ENCODE measurements around the gene ZNF416. TPM values are rescaled to one million over a fixed set of nuclear protein-coding genes. Genes with fewer than 3 reads are reported as not detected.

ZNF416 gene
- total and polyA plus RNA-seq, 2 donors (not counting 1 experiment from before 2014, with no cell fraction given), result 1.6 to 13.9 TPM

DNA sequence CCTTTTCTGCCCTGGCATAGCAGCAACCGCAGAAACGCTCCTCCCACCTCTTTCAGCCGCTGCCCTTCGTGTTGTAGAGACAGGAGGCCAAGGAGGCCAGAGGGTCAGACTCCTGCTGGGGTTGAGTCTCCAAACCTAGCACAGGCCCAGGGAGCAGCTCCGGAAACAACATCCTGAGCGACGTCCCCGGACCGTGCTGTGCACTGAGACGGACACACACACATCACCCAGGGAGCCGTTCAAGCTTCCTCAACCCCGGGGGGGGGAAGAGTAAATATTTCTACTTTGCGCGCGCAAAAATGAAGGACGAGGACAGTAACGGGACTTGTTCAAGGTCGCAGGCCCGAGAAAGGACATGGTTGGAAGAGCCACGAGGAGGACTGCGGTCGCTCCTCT, 19.7 kb downstream of the ZNF416 start:
- ATAC-seq (ENCODE audit: low read depth) (no peak), DNase-seq (peak; percentile 21)
- 1% methylated on average over 15 of the region's 22 CpGs for WGBS (ENCODE audit: insufficient coverage)
- H3K9me3 ChIP-seq (ENCODE audit: control extremely low read depth in 1 of 3, control insufficient read depth in 2 of 3, insufficient read depth in 1 of 3, low read length in 2 of 3), result peaks cover 9 to 20% (median 17%) of the 10 kb centered on the region in 3 donors
- peaks cover 19 to 21% of the 10 kb centered on the region in 2 donors for H3K4me1 ChIP-seq (ENCODE audit: control insufficient read depth in 2 of 2, insufficient read depth in 2 of 2, low read length in 2 of 2)
- ChIA-PET CTCF (interaction anchor here (1.1 kb wide), 1 partner anchor 74 kb away, joined by 3 read pairs; the partner anchor contains the start of gene ZNF211), POLR2A (interaction anchor here (0.6 kb wide), 1 partner anchor 536 kb away, joined by 4 read pairs; no protein-coding TSS in a partner anchor)
- H3K9me3 Mint-ChIP-seq (ENCODE audit: insufficient read depth), result peaks cover 7% of the 10 kb centered on the region
- peak overlapping the region in 1 of 2 donors; percentile 69 for H3K27ac ChIP-seq (ENCODE audit: low read length in 2 of 2)
- TF ChIP-seq EZH2 (IDR thresholded peaks at IDR 0.05; ENCODE audit: borderline replicate concordance, insufficient read depth, low read depth, low read length, poor library complexity, severe bottlenecking), result no peak
- TF ChIP-seq, protein P1, sequence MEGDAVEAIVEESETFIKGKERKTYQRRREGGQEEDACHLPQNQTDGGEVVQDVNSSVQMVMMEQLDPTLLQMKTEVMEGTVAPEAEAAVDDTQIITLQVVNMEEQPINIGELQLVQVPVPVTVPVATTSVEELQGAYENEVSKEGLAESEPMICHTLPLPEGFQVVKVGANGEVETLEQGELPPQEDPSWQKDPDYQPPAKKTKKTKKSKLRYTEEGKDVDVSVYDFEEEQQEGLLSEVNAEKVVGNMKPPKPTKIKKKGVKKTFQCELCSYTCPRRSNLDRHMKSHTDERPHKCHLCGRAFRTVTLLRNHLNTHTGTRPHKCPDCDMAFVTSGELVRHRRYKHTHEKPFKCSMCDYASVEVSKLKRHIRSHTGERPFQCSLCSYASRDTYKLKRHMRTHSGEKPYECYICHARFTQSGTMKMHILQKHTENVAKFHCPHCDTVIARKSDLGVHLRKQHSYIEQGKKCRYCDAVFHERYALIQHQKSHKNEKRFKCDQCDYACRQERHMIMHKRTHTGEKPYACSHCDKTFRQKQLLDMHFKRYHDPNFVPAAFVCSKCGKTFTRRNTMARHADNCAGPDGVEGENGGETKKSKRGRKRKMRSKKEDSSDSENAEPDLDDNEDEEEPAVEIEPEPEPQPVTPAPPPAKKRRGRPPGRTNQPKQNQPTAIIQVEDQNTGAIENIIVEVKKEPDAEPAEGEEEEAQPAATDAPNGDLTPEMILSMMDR (IDR thresholded peaks at IDR 0.05), result no peak
- peak overlapping the region; percentile 94 for H3K4me3 Mint-ChIP-seq
- H3K4me2 ChIP-seq (replicated peaks; ENCODE audit: low read depth, low read length, poor library complexity, severe bottlenecking), result peak overlapping the region; percentile 92
- H4K20me1 ChIP-seq (ENCODE audit: control insufficient read depth, insufficient read depth, low read length, poor library complexity, severe bottlenecking), result peaks cover 5% of the 10 kb centered on the region
- H3K79me2 ChIP-seq (ENCODE audit: control insufficient read depth, insufficient read depth, low read length), result peaks cover 38% of the 10 kb centered on the region
- H3K4me3 ChIP-seq (ENCODE audit: control extremely low read depth in 1 of 5, extremely low read depth in 1 of 5, insufficient read depth in 1 of 5, low read depth in 2 of 5, low read length in 4 of 5), result peak overlapping the region; percentile 64 to 98 (median 92)
- intact Hi-C loops (cut with micrococcal nuclease), result loop anchor here (1.0 to 2.0 kb wide), 4 partner anchors 20 to 74 kb away; partner anchors contain the start of genes ZNF211, ZNF419 and ZNF549
- peak overlapping the region; percentile 99 for H2AFZ ChIP-seq (ENCODE audit: insufficient read depth, low read depth, low read length, poor library complexity, severe bottlenecking)
- H3K9ac ChIP-seq (ENCODE audit: low read length), result peak overlapping the region; percentile 94
- H3K27me3 ChIP-seq (replicated peaks in 1 of 4; ENCODE audit: control extremely low read depth in 1 of 4, control insufficient read depth in 3 of 4, insufficient read depth in 4 of 4, low read length in 3 of 4), result peaks cover 0 to 4% (median 2%) of the 10 kb centered on the region in 4 experiments
- peaks cover 13% of the 10 kb centered on the region for H3K27me3 Mint-ChIP-seq
- H3K27ac Mint-ChIP-seq, result peak overlapping the region; percentile 77
- H3K4me1 Mint-ChIP-seq, result peaks cover 30% of the 10 kb centered on the region
- peaks cover 4 to 16% of the 10 kb centered on the region in 2 experiments for H3K36me3 ChIP-seq (replicated peaks in 1 of 2; ENCODE audit: control extremely low read depth in 1 of 2, control insufficient read depth in 1 of 2, extremely low read depth in 1 of 2, insufficient read depth in 2 of 2, low read length in 1 of 2)

DNA sequence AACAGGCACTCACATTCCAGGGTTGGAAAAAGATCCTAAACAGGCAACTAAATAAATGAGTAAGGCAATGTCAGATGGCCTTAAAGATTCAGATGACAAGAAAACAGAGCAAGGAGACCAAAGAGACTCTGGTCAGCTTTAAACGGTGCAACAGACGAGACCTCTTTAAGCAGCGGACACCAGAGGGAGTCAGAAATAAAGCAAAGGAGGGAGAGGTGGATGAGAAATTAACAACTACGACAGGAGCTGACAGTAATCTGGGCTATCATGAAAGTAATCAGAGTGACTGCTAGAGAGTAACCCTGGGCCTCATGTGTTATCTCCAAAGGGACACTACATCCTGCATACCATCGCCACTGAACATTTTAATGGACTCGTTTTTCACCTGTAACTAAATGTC, 20.2 kb downstream of the ZNF416 start:
- peak overlapping the region; percentile 94 for H3K4me3 Mint-ChIP-seq
- Histone ChIP-seq H3K4me2 (replicated peaks; ENCODE audit: low read depth, low read length, poor library complexity, severe bottlenecking) (peak overlapping the region; percentile 92), H3K4me1 (ENCODE audit: control insufficient read depth in 2 of 2, insufficient read depth in 2 of 2, low read length in 2 of 2) (peaks cover 19 to 21% of the 10 kb centered on the region in 2 donors), H3K4me3 (ENCODE audit: control extremely low read depth in 1 of 5, extremely low read depth in 1 of 5, insufficient read depth in 1 of 5, low read depth in 2 of 5, low read length in 4 of 5) (peak overlapping the region in 3 of 5 experiments; percentile 92 to 98 (median 96)), H2AFZ (ENCODE audit: insufficient read depth, low read depth, low read length, poor library complexity, severe bottlenecking) (peak overlapping the region; percentile 99), H3K9me3 (ENCODE audit: control extremely low read depth in 1 of 3, control insufficient read depth in 2 of 3, insufficient read depth in 1 of 3, low read length in 2 of 3) (peaks cover 8 to 22% (median 15%) of the 10 kb centered on the region in 3 donors), H3K27ac (ENCODE audit: low read length in 2 of 2) (no peak overlapping the region), H4K20me1 (ENCODE audit: control insufficient read depth, insufficient read depth, low read length, poor library complexity, severe bottlenecking) (peaks cover 5% of the 10 kb centered on the region), H3K9ac (ENCODE audit: low read length) (peak overlapping the region; percentile 94), H3K79me2 (ENCODE audit: control insufficient read depth, insufficient read depth, low read length) (peaks cover 43% of the 10 kb centered on the region), H3K27me3 (replicated peaks in 1 of 4; ENCODE audit: control extremely low read depth in 1 of 4, control insufficient read depth in 3 of 4, insufficient read depth in 4 of 4, low read length in 3 of 4) (peaks cover 0 to 4% (median 2%) of the 10 kb centered on the region in 4 experiments), H3K36me3 (replicated peaks in 1 of 2; ENCODE audit: control extremely low read depth in 1 of 2, control insufficient read depth in 1 of 2, extremely low read depth in 1 of 2, insufficient read depth in 2 of 2, low read length in 1 of 2) (peaks cover 4 to 18% of the 10 kb centered on the region in 2 experiments)
- H3K27me3 Mint-ChIP-seq, result peaks cover 10% of the 10 kb centered on the region
- TF ChIP-seq, protein P1 (IDR thresholded peaks at IDR 0.05), result no peak
- TF ChIP-seq EZH2 (IDR thresholded peaks at IDR 0.05; ENCODE audit: borderline replicate concordance, insufficient read depth, low read depth, low read length, poor library complexity, severe bottlenecking), result no peak
- ChIA-PET POLR2A (no interaction called here), CTCF (interaction anchor here (1.1 kb wide), 1 partner anchor 74 kb away, joined by 3 read pairs; the partner anchor contains the start of gene ZNF211)
- ATAC-seq (ENCODE audit: low read depth), result no peak
- 59% methylated on average over 6 of the region's 6 CpGs for WGBS (ENCODE audit: insufficient coverage)
- peak overlapping the region; percentile 42 for H3K27ac Mint-ChIP-seq
- DNase-seq, result no peak
- H3K4me1 Mint-ChIP-seq, result peaks cover 30% of the 10 kb centered on the region
- H3K9me3 Mint-ChIP-seq (ENCODE audit: insufficient read depth), result peaks cover 4% of the 10 kb centered on the region
- intact Hi-C loops (cut with micrococcal nuclease), result loop anchor here (2.0 kb wide), 1 partner anchor 74 kb away; the partner anchor contains the start of gene ZNF211

Data from B cell (primary cell).